Pancreas (tissue), 10 donors: Measurements from ENCODE around the gene TANC1. TPM values are rescaled to one million over a fixed set of nuclear protein-coding genes. Genes with fewer than 3 reads are reported as not detected.

ENCODE experiments used
- ATAC-seq, 4 donors: fragments of 200-7000 bp; cut with Tn5 transposase; one replicate each; pipeline versions ENCODE4 v1.8.0 to v1.9.1; 2020; ENCODE audit warnings: mild to moderate bottlenecking in 4 of 4, moderate library complexity in 4 of 4
- DNase-seq, 6 donors: peaks; one replicate each; pipeline ENCODE4 v3.0.0-alpha.2; 2020
- FAIRE-seq: peaks from 2 replicates; lab custom pipeline; 2012; peaks lifted over from hg19 to GRCh38; lab: Jason Lieb, UNC
- H3K27ac ChIP-seq, 4 donors: fragments of 200-600 bp; sonication (generic); 1 replicate in 3 of 4; 2 replicates in 1 of 4; pipeline versions ENCODE4 v1.5.0 to v1.8.0; 2020
- H3K27me3 ChIP-seq, 4 donors: fragments of 200-600 bp; one replicate each; pipeline ENCODE4 v1.8.0; 2021
- H3K36me3 ChIP-seq, 3 donors: fragments of 200-600 bp; sonication (generic) in 1 of 3; one replicate each; pipeline versions ENCODE4 v1.5.0 to v1.8.0; 2020 to 2021
- H3K4me1 ChIP-seq, 3 donors: fragments of 200-600 bp; one replicate each; pipeline ENCODE4 v1.8.0; 2021
- H3K4me3 ChIP-seq, 4 donors: fragments of 200-600 bp; sonication (generic) in 2 of 4; one replicate each; pipeline versions ENCODE4 v1.5.0 to v1.8.0; 2020 to 2021
- H3K9me3 ChIP-seq, 4 donors: fragments of 200-600 bp; one replicate each; pipeline ENCODE4 v1.8.0; 2021
- WGBS, 2 donors: extraction: QIAGEN DNeasy Blood & Tissue Kit; methylation state at CpG; one replicate each; pipeline ENCODE4 v1.1.7; 2013; 5-methylcytosine and 5-hydroxymethylcytosine counted together
- intact Hi-C, 3 donors: fragments of 100-400 bp; cut with DNase I; formaldehyde crosslinking; loops; one replicate each; pipeline versions ENCODE4 v1.11.1 to v1.14.2; 2022
- polyA plus RNA-seq, 2 donors: library from polyadenylated mRNA; stranded (reverse); fragments of 200-250 nt; gene quantifications; one replicate each; pipeline ENCODE4 v1.2.3, GENCODE V29; 2013
- total RNA-seq, 6 donors: library from RNA; stranded (reverse); fragmentation: NEBNext Ultra II Directional in 4 of 6; extraction: Animal tissue kit (Norgen Biotek cat#: 25700) in 4 of 6; gene quantifications; one replicate each; pipeline versions ENCODE4 v1.2.1 to v1.2.4, GENCODE V29; 2021 to 2023
- TF ChIP-seq, protein P1 (sequence below), 4 donors: fragments of 200-600 bp; sonication (generic) in 3 of 4; IDR thresholded peaks; one replicate each; pipeline versions ENCODE4 v1.5.0 to v1.8.0; 2021; ENCODE audit warnings: antibody characterized with exemption in 4 of 4
- donor health status: healthy with polysubstance abuse.
- donor health status: DM: no; HTN: no; CAD: no; lungs with moderate emphysema.
- donor health status: DM: no; HTN: no; CAD: no.
- donor health status: control.
- donor health status: control.
- donor health status: Bipolar disorder and iron deficiency.
- donor health status: DM: yes; HTN: yes; CAD: no.
- donor health status: DM: no; HTN: no; CAD: no.
- donor health status: DM: no; HTN: no; CAD: no.
- donor health status: DM: yes; HTN: yes; CAD: no.

The TANC1 gene
- total and polyA plus RNA-seq, 8 donors: 9.0 to 17.6 (median 10.5) TPM

GRCh38 chr2:159187106-159187505 lies 218.7 kb downstream of the TANC1 start:
- FAIRE-seq: no peak
- Histone ChIP-seq H3K4me3 (no peak overlapping the region), H3K36me3 (peaks cover 0 to 9% (median 0%) of the 10 kb centered on the region in 3 donors), H3K27ac (no peak overlapping the region), H3K27me3 (no peaks in the 10 kb centered on the region), H3K9me3 (no peaks in the 10 kb centered on the region), H3K4me1 (no peaks in the 10 kb centered on the region)
- no peak for DNase-seq
- TF ChIP-seq, protein P1, sequence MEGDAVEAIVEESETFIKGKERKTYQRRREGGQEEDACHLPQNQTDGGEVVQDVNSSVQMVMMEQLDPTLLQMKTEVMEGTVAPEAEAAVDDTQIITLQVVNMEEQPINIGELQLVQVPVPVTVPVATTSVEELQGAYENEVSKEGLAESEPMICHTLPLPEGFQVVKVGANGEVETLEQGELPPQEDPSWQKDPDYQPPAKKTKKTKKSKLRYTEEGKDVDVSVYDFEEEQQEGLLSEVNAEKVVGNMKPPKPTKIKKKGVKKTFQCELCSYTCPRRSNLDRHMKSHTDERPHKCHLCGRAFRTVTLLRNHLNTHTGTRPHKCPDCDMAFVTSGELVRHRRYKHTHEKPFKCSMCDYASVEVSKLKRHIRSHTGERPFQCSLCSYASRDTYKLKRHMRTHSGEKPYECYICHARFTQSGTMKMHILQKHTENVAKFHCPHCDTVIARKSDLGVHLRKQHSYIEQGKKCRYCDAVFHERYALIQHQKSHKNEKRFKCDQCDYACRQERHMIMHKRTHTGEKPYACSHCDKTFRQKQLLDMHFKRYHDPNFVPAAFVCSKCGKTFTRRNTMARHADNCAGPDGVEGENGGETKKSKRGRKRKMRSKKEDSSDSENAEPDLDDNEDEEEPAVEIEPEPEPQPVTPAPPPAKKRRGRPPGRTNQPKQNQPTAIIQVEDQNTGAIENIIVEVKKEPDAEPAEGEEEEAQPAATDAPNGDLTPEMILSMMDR (IDR thresholded peaks at IDR 0.05): no peak
- intact Hi-C loops: no loop called here
- WGBS, 2 donors: 63 to 68% methylated on average over 6 of the region's 6 CpGs
- ATAC-seq: no peak

- Histone ChIP-seq H3K9me3 (no peaks in the 10 kb centered on the region), H3K4me1 (no peaks in the 10 kb centered on the region), H3K36me3 (peaks cover 0 to 13% (median 0%) of the 10 kb centered on the region in 3 donors), H3K27ac (no peak overlapping the region), H3K4me3 (no peak overlapping the region), H3K27me3 (no peaks in the 10 kb centered on the region)
- intact Hi-C loops: no loop called here
- TF ChIP-seq, protein P1 (IDR thresholded peaks at IDR 0.05): no peak
- ATAC-seq (no peak), DNase-seq (no peak), FAIRE-seq (no peak)
- WGBS, 2 donors: 89 to 91% methylated on average over 4 of the region's 4 CpGs
Measured at GRCh38 chr2:159188449-159188848, 220.0 kb downstream of the TANC1 start.

DNA sequence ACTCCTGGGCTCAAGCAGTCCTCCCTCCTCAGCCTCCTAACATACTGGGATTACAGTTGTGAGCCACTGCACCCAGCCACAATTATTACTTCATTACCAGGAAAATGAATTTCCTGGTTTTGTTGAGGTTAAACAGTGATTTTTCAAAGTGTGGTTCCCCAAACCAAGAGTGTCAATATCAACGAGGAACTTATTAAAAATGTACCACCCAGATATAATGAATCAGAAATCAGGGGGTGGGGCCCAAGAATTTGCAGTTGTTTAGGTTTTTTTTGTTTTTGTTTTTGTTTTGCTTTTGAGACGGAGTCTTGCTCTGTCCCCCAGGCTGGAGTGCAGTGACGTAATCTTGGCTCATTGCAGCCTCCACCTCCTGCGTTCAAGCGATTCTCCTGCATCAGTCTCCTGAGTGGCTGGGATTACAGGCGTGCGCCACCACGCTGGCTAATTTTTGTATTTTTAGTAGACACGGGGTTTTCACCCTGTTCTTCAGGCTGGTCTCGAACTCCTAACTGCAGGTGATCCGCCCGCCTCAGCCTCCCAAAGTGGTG lies 224.0 kb downstream of the TANC1 start:
- DNase-seq: no peak

DNA sequence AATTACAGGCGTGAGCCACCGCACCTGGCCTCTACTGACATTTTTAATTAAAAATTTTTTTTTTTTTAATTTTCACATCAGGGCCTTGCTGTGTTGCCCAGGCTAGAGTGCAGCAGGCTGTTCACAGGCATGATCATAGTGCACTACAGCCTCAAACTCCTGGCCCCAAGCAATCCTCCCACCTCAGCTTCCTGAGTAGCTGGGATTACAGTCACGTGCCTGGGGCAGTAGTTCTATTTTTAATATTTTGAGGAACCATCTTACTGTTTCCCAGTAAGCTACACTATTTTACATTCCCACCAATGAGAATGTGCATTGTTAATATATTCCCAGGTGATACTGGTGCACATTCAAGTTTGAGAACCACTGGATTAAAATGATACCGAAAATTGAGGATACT lies 225.4 kb downstream of the TANC1 start:
- WGBS, 2 donors: 96 to 97% methylated on average over 4 of the region's 4 CpGs
- intact Hi-C loops: no loop called here
- no peak for DNase-seq

More for the DNA sequence above, 224.0 kb downstream of the TANC1 start:
- Histone ChIP-seq H3K27me3 (no peaks in the 10 kb centered on the region), H3K4me3 (no peak overlapping the region), H3K4me1 (no peaks in the 10 kb centered on the region), H3K36me3 (peaks cover 0 to 14% (median 3%) of the 10 kb centered on the region in 3 donors), H3K27ac (no peak overlapping the region), H3K9me3 (no peaks in the 10 kb centered on the region)
- intact Hi-C loops: no loop called here
- no peak for ATAC-seq
- TF ChIP-seq, protein P1 (IDR thresholded peaks at IDR 0.05): no peak
- no peak for FAIRE-seq
- 94% methylated on average over 12 of the region's 12 CpGs for WGBS, 2 donors

GRCh38 chr2:159194241-159194640 lies 225.8 kb downstream of the TANC1 start:
- ATAC-seq (no peak), DNase-seq (no peak), FAIRE-seq (no peak)
- Histone ChIP-seq H3K27ac (no peak overlapping the region), H3K36me3 (peaks cover 0 to 23% (median 3%) of the 10 kb centered on the region in 3 donors), H3K27me3 (no peaks in the 10 kb centered on the region), H3K9me3 (no peaks in the 10 kb centered on the region), H3K4me3 (no peak overlapping the region), H3K4me1 (no peaks in the 10 kb centered on the region)
- intact Hi-C loops: no loop called here
- 92 to 95% methylated on average over 10 of the region's 10 CpGs for WGBS, 2 donors
- TF ChIP-seq, protein P1 (IDR thresholded peaks at IDR 0.05): no peak

More for the DNA sequence above, 225.4 kb downstream of the TANC1 start:
- ATAC-seq (no peak), FAIRE-seq (no peak)
- H3K9me3 ChIP-seq: no peaks in the 10 kb centered on the region
- no peaks in the 10 kb centered on the region for H3K27me3 ChIP-seq
- TF ChIP-seq, protein P1 (IDR thresholded peaks at IDR 0.05): no peak
- no peak overlapping the region for H3K27ac ChIP-seq
- H3K4me1 ChIP-seq: no peaks in the 10 kb centered on the region
- peaks cover 0 to 23% (median 3%) of the 10 kb centered on the region in 3 donors for H3K36me3 ChIP-seq
- no peak overlapping the region for H3K4me3 ChIP-seq
